WTC11 (cell line): ENCODE measurements around the gene C2orf76.

Experiments used
- ELF4 ChIP-seq: sonication (generic); formaldehyde crosslinking; IDR thresholded peaks from 2 replicates; pipeline ENCODE4 v1.8.1; 2022; ENCODE audit warnings: low read depth, mild to moderate bottlenecking, moderate library complexity, missing genetic modification reagents
- FOXJ3 ChIP-seq: sonication (generic); formaldehyde crosslinking; IDR thresholded peaks from 2 replicates; pipeline ENCODE4 v1.9.0; 2021; ENCODE audit warnings: missing genetic modification reagents, mild to moderate bottlenecking, borderline replicate concordance
- NR1H2 ChIP-seq: sonication (generic); formaldehyde crosslinking; IDR thresholded peaks from 2 replicates; pipeline ENCODE4 v1.9.0; 2021; ENCODE audit warnings: mild to moderate bottlenecking, moderate library complexity, missing genetic modification reagents
- RELA ChIP-seq: sonication (generic); formaldehyde crosslinking; IDR thresholded peaks from 2 replicates; pipeline ENCODE4 v1.8.1; 2022; ENCODE audit warnings: missing genetic modification reagents, mild to moderate bottlenecking, borderline replicate concordance
- ZNF317 ChIP-seq: sonication (generic); formaldehyde crosslinking; IDR thresholded peaks from 2 replicates; pipeline ENCODE4 v1.8.1; 2023; ENCODE audit warnings: low read depth, mild to moderate bottlenecking, moderate library complexity, missing genetic modification reagents, borderline replicate concordance
- ZNF416 ChIP-seq: fragments of 250-450 bp; sonication (Bioruptor Pico); IDR thresholded peaks from 2 replicates; pipeline ENCODE4 v1.9.0; 2021; ENCODE audit warnings: mild to moderate bottlenecking, inconsistent platforms
- TF ChIP-seq, protein P1 (sequence below): sonication (generic); formaldehyde crosslinking; IDR thresholded peaks from 2 replicates; pipeline ENCODE4 v1.8.0; 2023; ENCODE audit warnings: missing genetic modification reagents
- TF ChIP-seq, protein P2 (sequence below): sonication (generic); formaldehyde crosslinking; IDR thresholded peaks from 2 replicates; pipeline ENCODE4 v1.8.1; 2022; ENCODE audit warnings: missing genetic modification reagents, borderline replicate concordance
- TF ChIP-seq, protein P3 (sequence below): fragments of 200-600 bp; IDR thresholded peaks from 2 replicates; pipeline ENCODE4 v1.8.0; 2022; ENCODE audit warnings: antibody characterized with exemption
- TF ChIP-seq, protein P4 (sequence below): sonication (generic); formaldehyde crosslinking; IDR thresholded peaks from 2 replicates; pipeline ENCODE4 v1.8.1; 2022; ENCODE audit warnings: low read depth, missing genetic modification reagents, borderline replicate concordance
- TF ChIP-seq, protein P5 (sequence below): sonication (generic); formaldehyde crosslinking; IDR thresholded peaks from 2 replicates; pipeline ENCODE4 v1.8.0; 2022; ENCODE audit warnings: missing genetic modification reagents
- TF ChIP-seq, protein P6 (sequence below): sonication (generic); formaldehyde crosslinking; IDR thresholded peaks from 2 replicates; pipeline ENCODE4 v1.8.1; 2023; ENCODE audit warnings: mild to moderate bottlenecking, missing genetic modification reagents, moderate library complexity

DNA sequence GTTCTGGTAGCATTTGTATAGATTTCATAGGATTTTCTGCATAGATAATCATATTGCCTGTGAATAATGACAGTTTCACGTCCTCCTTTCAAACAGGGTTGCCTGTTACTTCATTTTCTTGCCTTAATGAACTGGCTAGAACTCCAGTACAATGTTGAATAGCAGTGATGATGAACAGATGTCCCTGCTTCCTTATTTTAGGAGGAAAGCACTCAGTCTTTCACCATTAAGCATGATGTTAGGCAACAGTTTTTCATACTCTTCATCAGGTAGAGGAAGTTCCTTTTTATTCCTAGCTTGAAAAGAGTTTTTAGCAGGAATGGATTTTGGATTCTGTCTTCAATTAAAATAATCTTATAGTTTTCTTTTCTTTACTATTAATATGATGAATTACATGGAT, 39.7 kb downstream of the C2orf76 start:
- TF ChIP-seq ELF4 (CRISPR knock-in tag), result no peak
- TF ChIP-seq, protein P1, sequence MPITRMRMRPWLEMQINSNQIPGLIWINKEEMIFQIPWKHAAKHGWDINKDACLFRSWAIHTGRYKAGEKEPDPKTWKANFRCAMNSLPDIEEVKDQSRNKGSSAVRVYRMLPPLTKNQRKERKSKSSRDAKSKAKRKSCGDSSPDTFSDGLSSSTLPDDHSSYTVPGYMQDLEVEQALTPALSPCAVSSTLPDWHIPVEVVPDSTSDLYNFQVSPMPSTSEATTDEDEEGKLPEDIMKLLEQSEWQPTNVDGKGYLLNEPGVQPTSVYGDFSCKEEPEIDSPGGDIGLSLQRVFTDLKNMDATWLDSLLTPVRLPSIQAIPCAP (CRISPR knock-in tag), result no peak
- TF ChIP-seq, protein P2, sequence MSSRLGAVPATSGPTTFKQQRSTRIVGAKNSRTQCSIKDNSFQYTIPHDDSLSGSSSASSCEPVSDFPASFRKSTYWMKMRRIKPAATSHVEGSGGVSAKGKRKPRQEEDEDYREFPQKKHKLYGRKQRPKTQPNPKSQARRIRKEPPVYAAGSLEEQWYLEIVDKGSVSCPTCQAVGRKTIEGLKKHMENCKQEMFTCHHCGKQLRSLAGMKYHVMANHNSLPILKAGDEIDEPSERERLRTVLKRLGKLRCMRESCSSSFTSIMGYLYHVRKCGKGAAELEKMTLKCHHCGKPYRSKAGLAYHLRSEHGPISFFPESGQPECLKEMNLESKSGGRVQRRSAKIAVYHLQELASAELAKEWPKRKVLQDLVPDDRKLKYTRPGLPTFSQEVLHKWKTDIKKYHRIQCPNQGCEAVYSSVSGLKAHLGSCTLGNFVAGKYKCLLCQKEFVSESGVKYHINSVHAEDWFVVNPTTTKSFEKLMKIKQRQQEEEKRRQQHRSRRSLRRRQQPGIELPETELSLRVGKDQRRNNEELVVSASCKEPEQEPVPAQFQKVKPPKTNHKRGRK, result no peak
- TF ChIP-seq, protein P3, sequence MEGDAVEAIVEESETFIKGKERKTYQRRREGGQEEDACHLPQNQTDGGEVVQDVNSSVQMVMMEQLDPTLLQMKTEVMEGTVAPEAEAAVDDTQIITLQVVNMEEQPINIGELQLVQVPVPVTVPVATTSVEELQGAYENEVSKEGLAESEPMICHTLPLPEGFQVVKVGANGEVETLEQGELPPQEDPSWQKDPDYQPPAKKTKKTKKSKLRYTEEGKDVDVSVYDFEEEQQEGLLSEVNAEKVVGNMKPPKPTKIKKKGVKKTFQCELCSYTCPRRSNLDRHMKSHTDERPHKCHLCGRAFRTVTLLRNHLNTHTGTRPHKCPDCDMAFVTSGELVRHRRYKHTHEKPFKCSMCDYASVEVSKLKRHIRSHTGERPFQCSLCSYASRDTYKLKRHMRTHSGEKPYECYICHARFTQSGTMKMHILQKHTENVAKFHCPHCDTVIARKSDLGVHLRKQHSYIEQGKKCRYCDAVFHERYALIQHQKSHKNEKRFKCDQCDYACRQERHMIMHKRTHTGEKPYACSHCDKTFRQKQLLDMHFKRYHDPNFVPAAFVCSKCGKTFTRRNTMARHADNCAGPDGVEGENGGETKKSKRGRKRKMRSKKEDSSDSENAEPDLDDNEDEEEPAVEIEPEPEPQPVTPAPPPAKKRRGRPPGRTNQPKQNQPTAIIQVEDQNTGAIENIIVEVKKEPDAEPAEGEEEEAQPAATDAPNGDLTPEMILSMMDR, result no peak
- TF ChIP-seq, protein P4, sequence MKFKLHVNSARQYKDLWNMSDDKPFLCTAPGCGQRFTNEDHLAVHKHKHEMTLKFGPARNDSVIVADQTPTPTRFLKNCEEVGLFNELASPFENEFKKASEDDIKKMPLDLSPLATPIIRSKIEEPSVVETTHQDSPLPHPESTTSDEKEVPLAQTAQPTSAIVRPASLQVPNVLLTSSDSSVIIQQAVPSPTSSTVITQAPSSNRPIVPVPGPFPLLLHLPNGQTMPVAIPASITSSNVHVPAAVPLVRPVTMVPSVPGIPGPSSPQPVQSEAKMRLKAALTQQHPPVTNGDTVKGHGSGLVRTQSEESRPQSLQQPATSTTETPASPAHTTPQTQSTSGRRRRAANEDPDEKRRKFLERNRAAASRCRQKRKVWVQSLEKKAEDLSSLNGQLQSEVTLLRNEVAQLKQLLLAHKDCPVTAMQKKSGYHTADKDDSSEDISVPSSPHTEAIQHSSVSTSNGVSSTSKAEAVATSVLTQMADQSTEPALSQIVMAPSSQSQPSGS (CRISPR knock-in tag), result no peak
- TF ChIP-seq FOXJ3, result no peak
- TF ChIP-seq, protein P5, sequence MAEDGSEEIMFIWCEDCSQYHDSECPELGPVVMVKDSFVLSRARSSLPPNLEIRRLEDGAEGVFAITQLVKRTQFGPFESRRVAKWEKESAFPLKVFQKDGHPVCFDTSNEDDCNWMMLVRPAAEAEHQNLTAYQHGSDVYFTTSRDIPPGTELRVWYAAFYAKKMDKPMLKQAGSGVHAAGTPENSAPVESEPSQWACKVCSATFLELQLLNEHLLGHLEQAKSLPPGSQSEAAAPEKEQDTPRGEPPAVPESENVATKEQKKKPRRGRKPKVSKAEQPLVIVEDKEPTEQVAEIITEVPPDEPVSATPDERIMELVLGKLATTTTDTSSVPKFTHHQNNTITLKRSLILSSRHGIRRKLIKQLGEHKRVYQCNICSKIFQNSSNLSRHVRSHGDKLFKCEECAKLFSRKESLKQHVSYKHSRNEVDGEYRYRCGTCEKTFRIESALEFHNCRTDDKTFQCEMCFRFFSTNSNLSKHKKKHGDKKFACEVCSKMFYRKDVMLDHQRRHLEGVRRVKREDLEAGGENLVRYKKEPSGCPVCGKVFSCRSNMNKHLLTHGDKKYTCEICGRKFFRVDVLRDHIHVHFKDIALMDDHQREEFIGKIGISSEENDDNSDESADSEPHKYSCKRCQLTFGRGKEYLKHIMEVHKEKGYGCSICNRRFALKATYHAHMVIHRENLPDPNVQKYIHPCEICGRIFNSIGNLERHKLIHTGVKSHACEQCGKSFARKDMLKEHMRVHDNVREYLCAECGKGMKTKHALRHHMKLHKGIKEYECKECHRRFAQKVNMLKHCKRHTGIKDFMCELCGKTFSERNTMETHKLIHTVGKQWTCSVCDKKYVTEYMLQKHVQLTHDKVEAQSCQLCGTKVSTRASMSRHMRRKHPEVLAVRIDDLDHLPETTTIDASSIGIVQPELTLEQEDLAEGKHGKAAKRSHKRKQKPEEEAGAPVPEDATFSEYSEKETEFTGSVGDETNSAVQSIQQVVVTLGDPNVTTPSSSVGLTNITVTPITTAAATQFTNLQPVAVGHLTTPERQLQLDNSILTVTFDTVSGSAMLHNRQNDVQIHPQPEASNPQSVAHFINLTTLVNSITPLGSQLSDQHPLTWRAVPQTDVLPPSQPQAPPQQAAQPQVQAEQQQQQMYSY (CRISPR knock-in tag), result no peak
- TF ChIP-seq RELA, result no peak
- no peak for TF ChIP-seq NR1H2
- no peak for TF ChIP-seq ZNF317 (CRISPR knock-in tag)
- TF ChIP-seq, protein P6, sequence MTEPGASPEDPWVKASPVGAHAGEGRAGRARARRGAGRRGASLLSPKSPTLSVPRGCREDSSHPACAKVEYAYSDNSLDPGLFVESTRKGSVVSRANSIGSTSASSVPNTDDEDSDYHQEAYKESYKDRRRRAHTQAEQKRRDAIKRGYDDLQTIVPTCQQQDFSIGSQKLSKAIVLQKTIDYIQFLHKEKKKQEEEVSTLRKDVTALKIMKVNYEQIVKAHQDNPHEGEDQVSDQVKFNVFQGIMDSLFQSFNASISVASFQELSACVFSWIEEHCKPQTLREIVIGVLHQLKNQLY (CRISPR knock-in tag), result no peak
- TF ChIP-seq ZNF416, result no peak
